Neural cell (in vitro differentiated cells): ENCODE data around the gene BCDIN3D. TPM values are rescaled to one million over a fixed set of nuclear protein-coding genes. Genes with fewer than 3 reads are reported as not detected.

ENCODE experiments used
- H2AFZ ChIP-seq: fragments of 200-600, 300-800 bp; sonication (generic), shearing (Covaris generic); 2 replicates; pipeline ENCODE4 v1.6.0; 2014; ENCODE audit warnings: low read depth, mild to moderate bottlenecking, antibody characterized with exemption, low read length, moderate library complexity
- H3F3A ChIP-seq: fragments of 200-600 bp; shearing (Covaris generic); 2 replicates; pipeline ENCODE4 v1.6.1; 2016; ENCODE audit warnings: mild to moderate bottlenecking, moderate library complexity, mixed read lengths, antibody characterized with exemption, low read length; ENCODE audit not compliant: insufficient read depth, poor library complexity, severe bottlenecking
- H3K27ac ChIP-seq: fragments of 200-600, 300-800 bp; sonication (generic), shearing (Covaris generic); 2 replicates; pipeline ENCODE4 v1.5.1; 2014; ENCODE audit warnings: mild to moderate bottlenecking, low read length, moderate library complexity
- H3K27me3 ChIP-seq: fragments of 300-800, 200-600 bp; sonication (generic), shearing (Covaris generic); 2 replicates; pipeline ENCODE4 v1.6.0; 2014; ENCODE audit warnings: mild to moderate bottlenecking, low read depth, low read length, moderate library complexity; ENCODE audit not compliant: insufficient read depth
- H3K36me3 ChIP-seq: fragments of 300-800, 200-600 bp; sonication (generic), shearing (Covaris generic); 2 replicates; pipeline ENCODE4 v1.5.1; 2014; ENCODE audit warnings: mild to moderate bottlenecking, antibody characterized with exemption, low read length, moderate library complexity; ENCODE audit not compliant: insufficient read depth
- H3K4me2 ChIP-seq: fragments of 300-800, 200-600 bp; sonication (generic), shearing (Covaris generic); 2 replicates; pipeline ENCODE4 v1.6.0; 2014; ENCODE audit warnings: mild to moderate bottlenecking, low read length
- H3K4me3 ChIP-seq: fragments of 300-800, 200-600 bp; sonication (generic), shearing (Covaris generic); 2 replicates; pipeline ENCODE4 v1.5.1; 2014; ENCODE audit warnings: mild to moderate bottlenecking, low read length, moderate library complexity
- H3K79me2 ChIP-seq: fragments of 200-600 bp; shearing (Covaris generic); replicated peaks from 2 replicates; pipeline ENCODE4 v1.6.0; 2014; ENCODE audit warnings: mild to moderate bottlenecking, low read length, moderate library complexity; ENCODE audit not compliant: insufficient read depth
- H3K9ac ChIP-seq: fragments of 300-800, 200-600 bp; sonication (generic), shearing (Covaris generic); 2 replicates; pipeline ENCODE4 v1.6.1; 2016; ENCODE audit warnings: mild to moderate bottlenecking, low read length, mixed read lengths
- H3K9me2 ChIP-seq: fragments of 200-600 bp; shearing (Covaris generic); 2 replicates; pipeline ENCODE4 v1.6.1; 2016; ENCODE audit warnings: mild to moderate bottlenecking, low read length, mixed read lengths; ENCODE audit not compliant: insufficient read depth
- H3K9me3 ChIP-seq: fragments of 200-600, 300-800 bp; sonication (generic), shearing (Covaris generic); 2 replicates; pipeline ENCODE4 v1.6.1; 2016; ENCODE audit warnings: mild to moderate bottlenecking, mixed run types, low read length, moderate library complexity, mixed read lengths
- H4K20me1 ChIP-seq: fragments of 200-600 bp; shearing (Covaris generic); 2 replicates; pipeline ENCODE4 v1.6.1; 2016; ENCODE audit warnings: mild to moderate bottlenecking, mixed run types; ENCODE audit not compliant: insufficient read depth
- CTCF ChIP-seq: fragments of 450-650 bp; IDR thresholded peaks from 2 replicates; pipeline ENCODE4 v1.5.1; 2014; ENCODE audit warnings: antibody characterized with exemption, mild to moderate bottlenecking, moderate library complexity; ENCODE audit not compliant: poor library complexity, severe bottlenecking
- EP300 ChIP-seq: fragments of 450-650 bp; conservative IDR thresholded peaks from 2 replicates; pipeline ENCODE4 v1.6.1; 2014; ENCODE audit warnings: antibody characterized with exemption, mild to moderate bottlenecking, moderate library complexity; ENCODE audit not compliant: poor library complexity, severe bottlenecking
- EZH2 ChIP-seq: fragments of 200-600, 300-800 bp; shearing (Covaris generic), sonication (generic); IDR thresholded peaks from 2 replicates; pipeline ENCODE4 v1.6.1; 2014; ENCODE audit warnings: antibody characterized with exemption, low read length, borderline replicate concordance, mild to moderate bottlenecking; ENCODE audit not compliant: insufficient read depth, poor library complexity, severe bottlenecking
- MXI1 ChIP-seq: fragments of 450-650 bp; conservative IDR thresholded peaks from 2 replicates; pipeline ENCODE4 v1.6.1; 2014; ENCODE audit warnings: antibody characterized with exemption, mild to moderate bottlenecking; ENCODE audit not compliant: poor library complexity, severe bottlenecking
- POLR2AphosphoS5 ChIP-seq: IDR thresholded peaks from 2 replicates; pipeline ENCODE4 v1.6.1; 2012
- RAD21 ChIP-seq: fragments of 450-650 bp; conservative IDR thresholded peaks from 2 replicates; pipeline ENCODE4 v1.6.1; 2014; ENCODE audit warnings: antibody characterized with exemption, mild to moderate bottlenecking, moderate library complexity
- REST ChIP-seq: IDR thresholded peaks from 2 replicates; pipeline ENCODE4 v1.6.1; 2012; ENCODE audit warnings: borderline replicate concordance
- SMC3 ChIP-seq: fragments of 450-650 bp; conservative IDR thresholded peaks from 2 replicates; pipeline ENCODE4 v1.6.1; 2014; ENCODE audit warnings: antibody characterized with exemption, mild to moderate bottlenecking, moderate library complexity; ENCODE audit not compliant: poor library complexity
- TAF1 ChIP-seq: IDR thresholded peaks from 2 replicates; pipeline ENCODE4 v1.6.1; 2012; ENCODE audit warnings: low read depth
- polyA plus RNA-seq: library from polyadenylated mRNA; depleted of rRNA; stranded (reverse); fragments of >200 nt; gene quantifications from 2 replicates; pipeline ENCODE4 v1.2.3, GENCODE V29; 2014

BCDIN3D gene
- polyA plus RNA-seq, 1 donor from 2014 or later, result 10.0 TPM

GRCh38 chr12:49824895-49825294, 18.0 kb downstream of the BCDIN3D start:
- TF ChIP-seq CTCF (no peak), SMC3 (no peak), TAF1 (no peak), MXI1 (no peak), RAD21 (no peak), POLR2AphosphoS5 (no peak), EP300 (no peak)
- no peaks in the 10 kb centered on the region for H4K20me1 ChIP-seq
- no peaks in the 10 kb centered on the region for H3K36me3 ChIP-seq
- no peaks in the 10 kb centered on the region for H3F3A ChIP-seq
- no peak overlapping the region for H3K9ac ChIP-seq
- no peaks in the 10 kb centered on the region for H3K27me3 ChIP-seq
- peaks cover 42% of the 10 kb centered on the region for H3K79me2 ChIP-seq
- no peak overlapping the region for H3K27ac ChIP-seq
- no peak overlapping the region for H3K4me2 ChIP-seq
- H3K9me3 ChIP-seq, result no peaks in the 10 kb centered on the region
- H3K4me3 ChIP-seq, result no peak overlapping the region
- H3K9me2 ChIP-seq, result no peaks in the 10 kb centered on the region
- H2AFZ ChIP-seq, result no peak overlapping the region

GRCh38 chr12:49824416-49824815, 18.5 kb downstream of the BCDIN3D start:
- Histone ChIP-seq H3F3A (no peaks in the 10 kb centered on the region), H3K79me2 (peaks cover 42% of the 10 kb centered on the region), H3K27me3 (no peaks in the 10 kb centered on the region), H3K27ac (no peak overlapping the region), H3K36me3 (no peaks in the 10 kb centered on the region), H3K4me2 (no peak overlapping the region), H3K9me3 (no peaks in the 10 kb centered on the region), H3K9ac (no peak overlapping the region), H4K20me1 (no peaks in the 10 kb centered on the region), H3K9me2 (no peaks in the 10 kb centered on the region), H3K4me3 (no peak overlapping the region), H2AFZ (no peak overlapping the region)
- TF ChIP-seq CTCF (no peak), REST (no peak), EP300 (no peak), TAF1 (no peak), POLR2AphosphoS5 (no peak), MXI1 (no peak), SMC3 (no peak), RAD21 (no peak), EZH2 (no peak)
